BE2C (cell line): ENCODE results near the gene ZNF365.
"Not testable (repeated sequence)": the region's sequence is repeated elsewhere in the genome, so short reads cannot be mapped to it uniquely, and the experiment has no call there.

Source experiments
- DNase-seq: peaks from one replicate; pipeline ENCODE4 v3.0.0-alpha.2; 2020
- H3K27me3 ChIP-seq: fragments of 250-450 bp; sonication (Bioruptor Pico); 2 replicates; pipeline ENCODE4 v1.5.1; 2020; ENCODE audit warnings: mild to moderate bottlenecking
- H3K36me3 ChIP-seq: fragments of 250-450 bp; sonication (Bioruptor Pico); 2 replicates; pipeline ENCODE4 v1.5.1; 2020; ENCODE audit warnings: mild to moderate bottlenecking
- H3K4me1 ChIP-seq: fragments of 250-450 bp; sonication (Bioruptor Pico); 2 replicates; pipeline ENCODE4 v1.5.1; 2020
- H3K4me3 ChIP-seq: 2 replicates; pipeline ENCODE4 v1.5.1; 2011; ENCODE audit warnings: low read depth, low read length
- H3K9me3 ChIP-seq: fragments of 250-450 bp; sonication (Bioruptor Pico); 2 replicates; pipeline ENCODE4 v1.5.1; 2020
- TF ChIP-seq, protein P1 (sequence below): IDR thresholded peaks from 2 replicates; pipeline ENCODE4 v1.5.1; 2012; ENCODE audit warnings: mild to moderate bottlenecking, low read depth, low read length

ZNF365 gene

GRCh38 chr10:62395892-62396291 is 21.7 kb downstream of the ZNF365 start:
- Histone ChIP-seq H3K27me3 (0 out of 2 replicates have a peak, but pooled peaks cover 3% of the 10 kb centered on the region), H3K36me3 (no peaks in the 10 kb centered on the region), H3K4me3 (no peak overlapping the region), H3K9me3 (no peaks in the 10 kb centered on the region), H3K4me1 (no peaks in the 10 kb centered on the region)
- TF ChIP-seq, protein P1, sequence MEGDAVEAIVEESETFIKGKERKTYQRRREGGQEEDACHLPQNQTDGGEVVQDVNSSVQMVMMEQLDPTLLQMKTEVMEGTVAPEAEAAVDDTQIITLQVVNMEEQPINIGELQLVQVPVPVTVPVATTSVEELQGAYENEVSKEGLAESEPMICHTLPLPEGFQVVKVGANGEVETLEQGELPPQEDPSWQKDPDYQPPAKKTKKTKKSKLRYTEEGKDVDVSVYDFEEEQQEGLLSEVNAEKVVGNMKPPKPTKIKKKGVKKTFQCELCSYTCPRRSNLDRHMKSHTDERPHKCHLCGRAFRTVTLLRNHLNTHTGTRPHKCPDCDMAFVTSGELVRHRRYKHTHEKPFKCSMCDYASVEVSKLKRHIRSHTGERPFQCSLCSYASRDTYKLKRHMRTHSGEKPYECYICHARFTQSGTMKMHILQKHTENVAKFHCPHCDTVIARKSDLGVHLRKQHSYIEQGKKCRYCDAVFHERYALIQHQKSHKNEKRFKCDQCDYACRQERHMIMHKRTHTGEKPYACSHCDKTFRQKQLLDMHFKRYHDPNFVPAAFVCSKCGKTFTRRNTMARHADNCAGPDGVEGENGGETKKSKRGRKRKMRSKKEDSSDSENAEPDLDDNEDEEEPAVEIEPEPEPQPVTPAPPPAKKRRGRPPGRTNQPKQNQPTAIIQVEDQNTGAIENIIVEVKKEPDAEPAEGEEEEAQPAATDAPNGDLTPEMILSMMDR: no peak
- DNase-seq: no peak

GRCh38 chr10:62396864-62397263 is 22.7 kb downstream of the ZNF365 start:
- TF ChIP-seq, protein P1: no peak
- Histone ChIP-seq H3K4me3 (no peak overlapping the region), H3K36me3 (no peaks in the 10 kb centered on the region), H3K4me1 (no peaks in the 10 kb centered on the region), H3K27me3 (0 out of 2 replicates have a peak, but pooled peaks cover 3% of the 10 kb centered on the region), H3K9me3 (no peaks in the 10 kb centered on the region)
- DNase-seq: no peak

- Histone ChIP-seq H3K4me1 (no peaks in the 10 kb centered on the region), H3K4me3 (no peak overlapping the region), H3K36me3 (no peaks in the 10 kb centered on the region), H3K27me3 (0 out of 2 replicates have a peak, but pooled peaks cover 3% of the 10 kb centered on the region), H3K9me3 (no peaks in the 10 kb centered on the region)
- DNase-seq: no peak
- TF ChIP-seq, protein P1: no peak
Measured at GRCh38 chr10:62399211-62399610, 25.0 kb downstream of the ZNF365 start.

GRCh38 chr10:62402508-62402907 is 28.3 kb downstream of the ZNF365 start:
- H3K36me3 ChIP-seq: no peaks in the 10 kb centered on the region
- H3K9me3 ChIP-seq: no peaks in the 10 kb centered on the region
- TF ChIP-seq, protein P1: no peak
- DNase-seq: no peak
- H3K4me3 ChIP-seq: no peak overlapping the region
- H3K27me3 ChIP-seq: no peaks in the 10 kb centered on the region
- no peaks in the 10 kb centered on the region for H3K4me1 ChIP-seq

- H3K36me3 ChIP-seq, H3K4me3 ChIP-seq, H3K27me3 ChIP-seq, H3K4me1 ChIP-seq, H3K9me3 ChIP-seq, DNase-seq: not testable (repeated sequence)
Measured at GRCh38 chr10:62410528-62410927, 36.4 kb downstream of the ZNF365 start.

GRCh38 chr10:62410934-62411333 is 36.8 kb downstream of the ZNF365 start:
- H3K27me3 ChIP-seq, H3K9me3 ChIP-seq, H3K4me1 ChIP-seq, H3K4me3 ChIP-seq, DNase-seq, H3K36me3 ChIP-seq: not testable (repeated sequence)

DNA sequence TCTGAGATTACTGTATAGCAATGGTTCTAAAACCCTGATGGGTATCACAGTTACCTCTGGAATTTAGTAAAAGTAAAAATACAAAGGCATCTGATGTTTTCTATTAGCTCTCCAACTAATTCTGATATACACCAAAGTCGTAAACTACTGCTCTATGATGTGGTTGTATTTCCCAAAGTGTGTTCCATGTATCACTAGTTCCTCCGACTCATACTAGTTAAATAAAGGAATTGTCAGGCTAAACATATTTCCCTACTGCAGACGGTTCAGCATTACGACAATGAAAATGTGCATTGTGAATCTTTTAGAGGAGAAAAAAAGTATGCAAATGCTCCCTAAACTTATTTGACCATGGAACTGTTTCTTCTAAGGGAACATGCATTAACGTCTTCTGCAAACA is 38.9 kb downstream of the ZNF365 start:
- DNase-seq: no peak
- TF ChIP-seq, protein P1: no peak

More for the DNA sequence above, 38.9 kb downstream of the ZNF365 start:
- Histone ChIP-seq H3K27me3 (no peaks in the 10 kb centered on the region), H3K4me3 (no peak overlapping the region), H3K36me3 (no peaks in the 10 kb centered on the region), H3K4me1 (no peaks in the 10 kb centered on the region), H3K9me3 (no peaks in the 10 kb centered on the region)
